NCI-H526 (cell line): ENCODE results near the gene MUTYH.
A peak's percentile ranks its signal among the peaks of the same experiment; 100 is the strongest.
"Not testable (repeated sequence)": the region's sequence is repeated elsewhere in the genome, so short reads cannot be mapped to it uniquely, and the experiment has no call there.

Source experiments
- DNase-seq, 2 experiments: peaks; one replicate each; lab custom pipeline; 2025; lab: John Stamatoyannopoulos, UW

MUTYH gene

GRCh38 chr1:45321444-45321843 is 18.8 kb downstream of the MUTYH start:
- DNase-seq, result no peak

DNA sequence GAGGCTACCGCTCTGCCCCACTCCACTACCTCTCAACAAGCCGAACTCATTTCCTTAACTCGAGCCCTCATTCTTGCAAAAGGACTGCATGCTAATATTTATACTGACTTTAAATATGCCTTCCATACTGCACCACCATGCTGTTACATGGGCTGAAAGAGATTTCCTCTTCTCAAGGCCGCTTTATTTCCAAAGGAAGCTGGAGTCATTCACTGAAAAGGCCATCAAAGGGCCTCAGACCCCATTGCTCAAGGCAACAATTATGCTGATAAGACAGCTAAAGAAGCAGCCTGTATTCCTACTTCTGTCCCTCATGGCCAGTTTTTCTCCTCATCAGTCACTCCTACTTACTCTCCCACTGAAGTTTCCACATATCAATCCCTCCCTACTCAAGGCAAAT is 20.5 kb downstream of the MUTYH start:
- DNase-seq, result no peak

GRCh38 chr1:45317166-45317565 is 23.1 kb downstream of the MUTYH start:
- no peak for DNase-seq

GRCh38 chr1:45314266-45314665 is 26.0 kb downstream of the MUTYH start:
- no peak for DNase-seq

- DNase-seq, result no peak
Measured at GRCh38 chr1:45306905-45307304, 33.3 kb downstream of the MUTYH start.

DNA sequence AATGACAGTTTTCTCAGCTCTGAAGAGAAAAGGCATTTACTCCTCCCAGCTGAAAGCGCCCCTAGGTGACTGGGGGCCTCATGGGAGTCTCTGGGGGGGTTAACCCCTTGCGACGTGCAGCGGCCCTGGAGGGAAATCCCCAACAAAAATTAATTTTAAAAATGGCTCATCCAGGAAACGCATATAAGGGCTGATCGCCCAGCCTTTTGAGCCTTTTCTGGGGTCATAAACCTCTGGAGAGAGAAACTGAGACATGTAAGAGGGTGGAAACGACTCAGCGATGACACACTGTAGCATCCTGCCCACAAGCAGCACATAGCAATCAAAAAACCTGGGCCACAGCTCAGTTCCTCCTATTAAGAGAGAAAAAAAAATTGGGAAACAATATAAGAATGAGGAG is 33.9 kb downstream of the MUTYH start:
- no peak for DNase-seq

DNA sequence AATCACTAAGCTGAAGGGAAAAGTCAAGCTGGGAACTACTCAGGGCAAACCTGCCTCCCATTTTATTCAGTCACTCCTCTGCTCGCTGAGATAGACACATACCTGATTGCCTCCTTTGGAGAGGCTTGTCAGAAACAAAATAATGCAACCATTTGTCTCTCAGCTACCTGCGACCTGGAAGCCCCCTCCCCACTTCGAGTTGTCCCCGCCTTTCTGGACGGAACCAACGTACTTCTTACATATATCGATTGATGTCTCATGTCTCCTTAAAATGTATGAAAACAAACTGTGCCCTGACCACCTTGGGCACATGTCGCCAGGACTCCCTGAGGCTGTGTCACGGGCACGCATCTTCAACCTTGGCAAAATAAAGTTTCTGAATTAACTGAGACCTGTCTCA is 35.0 kb downstream of the MUTYH start:
- DNase-seq, result no peak

GRCh38 chr1:45304311-45305081 is 35.7 kb downstream of the MUTYH start:
- no peak for DNase-seq

- DNase-seq, result peak; percentile 97 to 100
Measured at GRCh38 chr1:45303520-45304310, 36.5 kb downstream of the MUTYH start.

DNA sequence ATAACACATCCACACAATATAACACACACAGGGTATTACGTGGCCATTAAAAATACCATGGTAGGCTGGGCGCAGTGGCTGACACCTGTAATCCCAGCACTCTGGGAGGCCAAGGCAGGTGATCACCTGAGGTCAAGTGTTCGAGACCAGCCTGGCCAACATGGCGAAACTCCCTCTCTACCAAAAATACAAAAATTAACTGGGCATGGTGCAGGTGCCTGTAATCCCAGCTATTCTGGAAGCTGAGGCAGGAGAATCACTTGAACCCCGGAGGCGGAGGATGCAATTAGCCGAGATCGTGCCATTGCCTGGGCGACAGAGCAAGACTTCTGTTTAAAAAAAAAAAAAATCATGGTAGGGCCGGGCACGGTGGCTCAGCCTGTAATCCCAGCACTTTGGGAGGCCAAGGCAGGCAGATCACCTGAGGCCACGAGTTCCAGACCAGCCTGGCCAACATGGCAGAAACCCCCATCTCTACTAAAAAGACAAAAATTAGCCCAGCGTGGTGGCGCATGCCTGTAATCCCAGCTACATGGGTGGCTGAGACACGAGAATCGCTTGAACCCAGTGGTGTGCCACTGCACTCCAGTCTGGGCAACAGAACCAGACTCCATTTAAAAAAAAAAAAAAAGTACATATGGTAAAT is 37.6 kb downstream of the MUTYH start:
- DNase-seq, result no peak

DNA sequence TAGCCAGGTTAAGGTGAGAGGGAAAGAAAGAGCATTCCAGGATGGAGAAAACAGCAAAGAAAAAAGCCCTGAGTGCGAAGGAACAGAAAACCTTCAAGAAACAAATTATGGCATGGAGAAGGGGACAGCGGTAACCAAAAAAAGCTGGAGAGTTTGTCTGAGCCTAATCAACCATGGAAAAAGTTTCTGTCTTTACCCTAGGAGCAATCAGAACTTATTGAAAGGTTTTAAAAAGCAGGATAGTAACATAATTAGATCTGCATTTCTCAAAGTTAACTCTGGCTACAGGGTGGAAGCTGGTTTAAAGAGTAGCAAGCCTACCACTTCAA is 39.6 kb downstream of the MUTYH start:
- DNase-seq, result no peak

DNA sequence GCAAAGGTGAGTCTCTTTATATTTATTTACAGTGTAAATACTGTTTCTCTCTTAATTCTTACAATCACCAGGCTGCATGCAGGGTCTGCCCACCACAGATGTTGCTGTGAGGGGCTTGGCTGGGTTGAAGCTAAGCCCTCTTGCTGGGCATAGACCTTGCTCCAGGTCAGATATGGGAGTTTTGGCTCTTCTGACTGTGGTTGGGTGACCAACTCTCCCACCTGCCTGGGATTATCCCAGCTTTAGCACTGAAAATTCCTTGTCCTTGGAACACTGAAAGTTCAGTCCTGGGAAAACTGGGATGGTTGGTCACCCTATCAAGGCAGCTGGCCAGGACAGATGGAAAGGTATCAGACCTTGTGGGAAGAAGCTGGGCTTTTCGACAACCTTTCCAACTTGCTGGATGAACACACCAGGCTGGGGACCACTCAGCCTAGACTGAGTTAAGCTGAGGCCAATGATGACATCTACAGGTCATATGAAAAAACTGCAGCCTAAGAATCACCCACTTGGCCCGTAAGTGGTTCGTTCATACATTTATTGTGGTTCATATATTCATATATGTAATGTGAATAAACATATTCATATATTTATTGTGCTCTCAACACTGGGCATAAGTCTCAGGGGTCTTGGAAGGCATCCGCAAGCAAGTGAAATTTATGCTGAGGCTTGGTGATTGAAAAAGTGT is 40.1 kb downstream of the MUTYH start:
- DNase-seq, result peak; percentile 73 to 92

DNA sequence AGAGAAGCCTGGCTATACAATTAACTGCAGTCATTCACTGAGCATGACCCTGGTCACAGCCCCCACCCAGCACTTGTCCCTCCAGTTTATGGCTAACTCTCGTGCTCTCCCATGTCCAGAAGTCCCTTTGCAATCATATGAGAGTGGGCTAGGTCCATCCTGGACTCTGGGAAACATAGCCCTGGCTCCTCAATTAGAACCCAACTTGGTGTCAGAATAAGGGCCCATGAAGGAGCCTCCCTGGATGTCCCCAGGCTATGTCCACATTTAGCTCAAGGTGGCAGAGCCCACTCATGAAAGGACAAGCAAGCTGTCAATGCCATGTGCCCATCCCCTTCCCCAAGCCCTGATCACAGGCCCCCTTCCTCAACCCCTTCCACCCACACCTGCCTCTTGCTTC is 40.9 kb downstream of the MUTYH start:
- DNase-seq, result no peak

GRCh38 chr1:45297666-45298356 is 42.4 kb downstream of the MUTYH start:
- no peak for DNase-seq

GRCh38 chr1:45291716-45292115 is 48.5 kb downstream of the MUTYH start:
- no peak for DNase-seq

DNA sequence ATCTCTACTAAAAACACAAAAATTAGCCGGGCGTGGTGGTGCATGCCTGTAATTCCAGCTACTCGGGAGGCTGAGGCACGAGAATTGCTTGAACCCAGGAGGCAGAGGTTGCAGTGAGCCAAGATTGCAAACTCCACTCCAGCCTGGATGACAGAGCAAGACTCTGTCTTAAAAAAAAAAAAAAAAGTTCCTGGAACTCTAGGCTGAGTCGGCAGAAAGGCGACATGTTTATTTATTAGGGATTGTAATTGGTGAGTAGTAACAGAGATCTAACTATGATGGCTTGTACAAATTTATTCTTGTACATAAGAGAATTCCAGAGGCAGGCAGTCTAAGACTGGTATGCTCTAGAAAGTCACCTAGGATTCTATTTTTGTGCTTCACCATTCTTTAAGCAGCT is 49.2 kb downstream of the MUTYH start:
- not testable (repeated sequence) for DNase-seq

GRCh38 chr1:45286521-45286920 is 53.7 kb downstream of the MUTYH start:
- not testable (repeated sequence) for DNase-seq

GRCh38 chr1:45284858-45285257 is 55.4 kb downstream of the MUTYH start:
- not testable (repeated sequence) for DNase-seq

DNA sequence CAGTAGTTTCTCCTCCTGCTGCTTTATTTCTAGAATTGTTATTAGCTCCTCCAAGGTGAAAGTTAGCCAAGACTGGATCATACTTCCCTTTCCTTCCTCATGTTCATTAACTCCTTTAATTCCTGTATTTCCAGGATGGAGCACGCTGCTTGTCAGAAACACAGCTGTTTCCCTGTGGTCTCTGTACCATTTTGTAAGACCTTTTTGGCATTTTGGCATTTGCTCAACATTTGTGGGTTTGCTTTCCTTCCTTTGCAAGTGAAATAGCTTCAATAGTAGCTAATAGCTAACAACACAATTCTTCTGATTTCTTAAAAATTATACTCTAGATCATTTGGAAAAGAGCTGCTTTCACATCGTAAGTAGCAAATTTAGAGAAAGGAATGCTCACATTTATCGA is 57.9 kb downstream of the MUTYH start:
- no peak for DNase-seq
